ENCODE data around the gene KRT85.
"Not testable (repeated sequence)": the region's sequence is repeated elsewhere in the genome, so short reads cannot be mapped to it uniquely, and the experiment has no call there.

KRT85 gene
- total RNA-seq: 0 reads per million in 9 experiments

DNA sequence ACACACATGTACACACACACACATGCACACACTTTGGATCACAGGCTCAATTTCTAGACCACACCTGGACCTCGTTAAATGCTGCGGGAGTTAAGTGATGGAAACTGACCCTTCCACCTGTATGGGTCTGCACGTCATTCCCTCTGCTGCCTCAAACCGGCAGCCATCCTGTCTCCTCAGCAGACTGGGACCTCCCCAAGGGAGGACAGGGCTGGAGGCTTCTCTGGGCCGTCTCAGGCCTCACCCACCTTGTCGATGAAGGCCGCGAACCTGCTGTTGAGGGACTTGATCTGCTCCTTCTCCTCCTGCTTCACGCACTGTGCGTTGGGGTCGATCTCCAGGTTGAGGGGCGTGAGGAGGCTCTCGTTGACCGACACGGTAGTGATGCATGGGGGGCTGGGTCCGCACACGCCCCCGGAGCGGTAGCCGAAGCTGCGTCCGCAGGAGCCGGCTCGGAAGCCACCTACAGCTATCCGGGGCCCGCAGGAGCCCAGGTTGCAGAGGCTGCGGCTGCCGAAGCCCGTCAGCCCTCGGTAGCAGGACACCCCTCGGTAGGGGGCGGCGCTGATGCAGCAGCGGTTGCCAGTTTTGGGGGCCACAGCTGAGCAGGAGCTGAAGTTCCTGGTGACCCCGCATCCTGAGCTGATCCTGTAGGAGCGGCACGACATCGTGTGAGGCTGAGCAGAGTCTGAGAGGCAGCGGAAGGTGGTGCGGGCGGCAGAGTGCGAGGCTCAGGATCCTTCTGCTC, at the start of gene KRT85:
Gene KRT85 (minus strand): TSS at position 744 of the 748 bp plus-strand sequence. CDS start 76 bp downstream, at position 668.
- Mint-ChIP-seq H3K9me3 (no peaks in the 10 kb centered on the region), H3K36me3 (ENCODE audit: insufficient read depth) (peaks cover 3% of the 10 kb centered on the region), H3K4me3 (no peak within 1 kb of the TSS), H3K27ac (no peak within 1 kb of the TSS), H3K4me1 (ENCODE audit: low read depth in 2 of 2) (peaks cover 3 to 11% of the 10 kb centered on the region in 2 donors), H3K27me3 (peaks cover 33 to 83% of the 10 kb centered on the region in 2 donors)
- no peak for DNase-seq
- no peak for ATAC-seq (replicated peaks)

DNA sequence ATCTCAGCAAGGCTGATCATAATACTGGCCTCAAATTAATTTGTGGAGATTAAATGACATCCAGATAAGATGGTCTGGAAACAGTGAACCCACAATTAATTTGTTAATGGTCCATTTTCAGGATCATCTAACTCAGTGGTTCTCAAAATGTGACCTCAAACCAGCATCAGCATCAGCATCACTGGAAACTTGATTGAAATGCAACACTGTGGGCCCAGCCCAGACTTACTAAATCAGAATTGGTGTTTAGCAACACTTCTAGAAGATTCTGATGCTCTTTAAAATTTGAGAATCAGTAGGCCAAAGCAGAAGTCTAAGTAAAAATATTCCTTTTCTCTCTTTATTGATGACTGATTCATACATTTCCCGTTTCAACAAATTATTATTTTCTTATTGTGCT, 49.5 kb upstream of the KRT85 start:
- ATAC-seq (replicated peaks): no peak
- Mint-ChIP-seq H3K4me3 (no peak overlapping the region), H3K4me1 (ENCODE audit: low read depth in 2 of 2) (peaks cover 0 to 7% of the 10 kb centered on the region in 2 donors), H3K27me3 (peaks cover 14 to 60% of the 10 kb centered on the region in 2 donors), H3K36me3 (ENCODE audit: insufficient read depth) (peaks cover 6% of the 10 kb centered on the region), H3K9me3 (no peaks in the 10 kb centered on the region), H3K27ac (no peak overlapping the region)
- DNase-seq: no peak

DNA sequence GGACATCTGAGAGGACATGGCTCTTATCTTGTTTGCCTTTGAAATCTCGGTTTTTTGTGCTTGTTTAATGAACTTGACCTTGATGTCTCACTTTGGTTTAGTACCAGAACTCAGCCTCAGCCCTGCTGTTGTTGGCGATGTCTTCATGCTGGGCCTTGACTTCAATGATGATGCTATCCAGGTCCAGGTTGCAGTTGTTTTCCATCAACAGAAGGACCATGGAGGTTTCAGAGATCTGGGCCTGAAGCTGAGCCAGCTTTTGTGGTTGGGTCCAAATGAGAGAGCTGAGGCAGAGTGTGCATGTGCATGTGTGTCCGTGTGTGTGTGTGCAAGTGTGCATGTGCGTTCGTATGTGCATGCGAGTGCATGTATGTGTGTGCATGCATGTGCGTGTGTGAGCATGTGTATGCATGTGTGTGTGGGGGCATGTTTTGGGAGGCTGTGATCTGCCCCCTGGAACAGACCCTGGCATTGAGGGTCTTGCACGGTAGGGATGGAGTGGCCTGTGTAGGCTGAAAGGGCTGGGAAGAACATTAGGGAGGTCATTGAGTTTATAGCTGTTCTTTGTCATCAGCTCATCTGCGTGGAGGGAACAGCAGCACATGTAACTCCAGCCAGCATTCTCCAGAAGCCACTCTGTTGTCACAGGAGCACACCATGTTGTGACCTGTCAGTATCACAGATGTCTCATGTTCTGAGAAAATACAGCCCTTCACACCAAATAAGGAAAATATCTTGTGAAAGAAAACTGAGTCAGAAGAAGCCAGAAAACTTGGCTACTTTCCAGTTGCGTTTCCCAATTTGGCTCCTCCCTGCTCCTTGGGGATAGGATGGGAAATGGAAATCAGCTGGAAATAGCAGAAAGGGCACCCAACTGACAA, 48.8 kb upstream of the KRT85 start:
- no peak for ATAC-seq (replicated peaks)
- no peaks in the 10 kb centered on the region for H3K9me3 Mint-ChIP-seq
- H3K4me3 Mint-ChIP-seq: no peak overlapping the region
- DNase-seq: no peak
- H3K27ac Mint-ChIP-seq: no peak overlapping the region
- peaks cover 4% of the 10 kb centered on the region for H3K36me3 Mint-ChIP-seq (ENCODE audit: insufficient read depth)
- peaks cover 0 to 7% of the 10 kb centered on the region in 2 donors for H3K4me1 Mint-ChIP-seq (ENCODE audit: low read depth in 2 of 2)
- peaks cover 10 to 60% of the 10 kb centered on the region in 2 donors for H3K27me3 Mint-ChIP-seq

DNA sequence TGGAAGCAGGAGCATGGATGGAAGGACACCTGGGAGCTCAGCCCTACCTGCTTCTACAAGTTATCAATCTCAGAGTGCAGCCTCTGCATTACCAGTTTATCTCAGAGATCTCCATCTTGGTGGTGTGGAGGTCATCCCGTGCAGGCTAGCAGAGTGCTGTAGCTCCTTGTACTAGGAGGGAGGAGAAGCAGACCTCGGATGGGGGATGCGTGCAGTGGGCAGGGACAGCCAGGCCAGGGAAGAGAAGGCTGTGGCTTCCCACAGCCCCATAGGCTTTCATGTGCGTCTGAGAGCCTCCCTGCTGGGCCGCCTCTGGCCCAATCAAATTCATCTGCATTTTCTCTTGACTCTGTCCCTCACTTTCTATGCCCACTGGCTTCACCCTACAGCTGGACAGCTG, 47.7 kb upstream of the KRT85 start:
- Mint-ChIP-seq H3K27ac (no peak overlapping the region), H3K27me3 (peaks cover 10 to 62% of the 10 kb centered on the region in 2 donors), H3K9me3 (no peaks in the 10 kb centered on the region), H3K4me1 (ENCODE audit: low read depth in 2 of 2) (peaks cover 0 to 5% of the 10 kb centered on the region in 2 donors), H3K4me3 (no peak overlapping the region), H3K36me3 (ENCODE audit: insufficient read depth) (peaks cover 4% of the 10 kb centered on the region)
- ATAC-seq (replicated peaks) (no peak), DNase-seq (no peak)

DNA sequence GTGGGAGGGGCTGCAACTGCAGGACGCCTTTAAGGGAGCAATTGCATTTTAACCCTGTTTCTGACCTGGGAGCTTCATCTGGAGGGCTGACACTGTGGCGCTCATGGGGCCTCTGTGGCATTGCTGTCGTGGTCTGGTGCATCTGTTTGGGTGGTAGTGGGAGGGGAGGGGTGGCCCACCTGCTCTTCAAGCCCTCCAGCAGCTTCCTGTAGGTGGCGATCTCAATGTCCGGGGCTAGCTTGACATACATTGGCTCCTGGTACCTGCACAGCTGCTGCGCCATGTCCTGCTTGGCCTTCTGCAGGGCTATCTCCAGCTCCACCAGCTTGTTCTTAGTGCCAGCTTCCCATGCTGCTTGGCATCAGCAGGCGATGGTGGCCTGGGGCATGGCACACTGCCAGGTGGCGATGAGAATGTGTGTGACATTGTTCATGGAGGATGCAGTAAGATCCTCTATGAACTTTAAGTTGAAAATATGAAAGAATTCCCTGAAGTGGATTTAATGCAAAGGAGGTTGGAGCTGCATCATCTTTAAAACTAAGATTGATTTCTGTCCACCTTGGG, 46.6 kb upstream of the KRT85 start:
- DNase-seq: no peak
- ATAC-seq (replicated peaks): no peak
- Mint-ChIP-seq H3K4me3 (no peak overlapping the region), H3K27me3 (peaks cover 10 to 57% of the 10 kb centered on the region in 2 donors), H3K36me3 (ENCODE audit: insufficient read depth) (peaks cover 4% of the 10 kb centered on the region), H3K27ac (no peak overlapping the region), H3K9me3 (no peaks in the 10 kb centered on the region), H3K4me1 (ENCODE audit: low read depth in 2 of 2) (no peaks in the 10 kb centered on the region)

DNA sequence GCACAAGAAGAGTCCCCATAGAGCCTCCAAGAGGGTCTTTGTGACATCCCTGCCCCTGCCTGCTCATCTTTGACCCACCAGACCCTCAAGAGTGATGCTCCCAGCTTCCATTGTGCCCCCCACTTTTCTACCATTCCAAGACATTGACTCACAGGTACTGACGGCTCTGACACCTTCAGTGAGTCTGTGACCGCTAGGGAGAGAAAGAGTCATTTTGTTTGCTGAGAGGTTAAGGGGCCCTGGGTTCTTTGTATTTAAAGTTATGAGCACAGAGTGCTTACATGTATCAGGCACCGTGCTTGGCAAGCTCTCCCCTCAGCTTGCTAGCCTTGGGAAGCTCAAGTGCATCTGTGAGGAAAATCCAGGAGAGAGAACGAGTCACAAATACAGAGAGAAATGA, 45.9 kb upstream of the KRT85 start:
- peaks cover 4% of the 10 kb centered on the region for H3K36me3 Mint-ChIP-seq (ENCODE audit: insufficient read depth)
- H3K4me1 Mint-ChIP-seq (ENCODE audit: low read depth in 2 of 2): no peaks in the 10 kb centered on the region
- no peak overlapping the region for H3K4me3 Mint-ChIP-seq
- no peak for ATAC-seq (replicated peaks)
- H3K9me3 Mint-ChIP-seq: no peaks in the 10 kb centered on the region
- peaks cover 10 to 61% of the 10 kb centered on the region in 2 donors for H3K27me3 Mint-ChIP-seq
- no peak overlapping the region for H3K27ac Mint-ChIP-seq
- DNase-seq: no peak

DNA sequence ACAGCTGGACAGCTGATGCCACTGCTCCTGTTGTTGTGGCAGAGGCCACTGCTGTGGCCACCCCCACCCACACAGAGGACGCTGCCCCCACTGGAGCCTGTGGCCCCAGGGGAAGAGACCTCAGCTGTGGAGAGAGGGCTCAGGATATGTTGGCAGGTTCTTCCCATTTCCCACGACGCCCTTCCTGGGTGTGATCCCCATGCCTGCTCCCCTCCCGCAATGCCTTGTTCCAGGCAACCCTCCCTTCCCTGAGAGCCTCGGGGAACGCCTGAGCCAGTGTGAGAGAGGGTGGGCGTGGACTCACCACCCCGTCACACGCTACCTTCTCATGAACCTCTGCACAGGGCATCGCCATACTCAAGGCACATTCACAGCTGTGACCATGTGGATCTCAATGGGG, 44.5 kb upstream of the KRT85 start:
- ATAC-seq (replicated peaks) (no peak), DNase-seq (no peak)
- Mint-ChIP-seq H3K4me1 (ENCODE audit: low read depth in 2 of 2) (peaks cover 0 to 3% of the 10 kb centered on the region in 2 donors), H3K9me3 (no peaks in the 10 kb centered on the region), H3K27me3 (peaks cover 17 to 72% of the 10 kb centered on the region in 2 donors), H3K36me3 (ENCODE audit: insufficient read depth) (peaks cover 4% of the 10 kb centered on the region), H3K4me3 (no peak overlapping the region), H3K27ac (no peak overlapping the region)

DNA sequence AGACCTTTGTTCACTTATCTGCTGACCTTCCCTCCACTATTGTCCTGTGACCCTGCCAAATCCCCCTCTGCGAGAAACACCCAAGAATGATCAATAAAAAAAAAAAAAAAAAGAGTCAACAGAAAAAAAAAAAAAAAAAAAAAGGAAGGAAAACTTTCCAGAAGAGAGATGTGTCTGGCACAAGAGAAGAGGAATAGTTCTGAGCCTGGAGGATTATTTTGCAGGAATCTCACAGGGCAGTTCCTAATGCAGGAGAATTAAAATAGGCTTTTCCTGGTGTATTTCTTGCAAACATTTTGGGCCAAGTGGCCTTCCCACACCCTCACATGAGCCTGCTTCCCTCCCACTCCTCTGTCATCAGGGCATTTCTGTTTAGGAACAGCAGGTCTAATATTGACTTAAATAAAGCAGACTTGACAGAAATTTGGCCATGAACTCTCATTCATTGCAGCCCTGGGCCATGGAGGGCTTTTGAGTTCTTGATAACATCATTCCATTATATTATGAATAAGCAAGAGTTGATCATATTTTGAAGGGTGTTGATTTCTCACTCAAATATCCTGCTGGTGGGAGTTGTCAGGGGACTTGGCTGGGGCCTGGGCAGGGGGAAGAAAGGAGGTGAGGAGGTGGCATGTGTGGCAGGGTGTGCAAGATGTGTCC, 43.4 kb upstream of the KRT85 start:
- H3K27ac Mint-ChIP-seq: peak overlapping the region in 1 of 2 donors; percentile 74

DNA sequence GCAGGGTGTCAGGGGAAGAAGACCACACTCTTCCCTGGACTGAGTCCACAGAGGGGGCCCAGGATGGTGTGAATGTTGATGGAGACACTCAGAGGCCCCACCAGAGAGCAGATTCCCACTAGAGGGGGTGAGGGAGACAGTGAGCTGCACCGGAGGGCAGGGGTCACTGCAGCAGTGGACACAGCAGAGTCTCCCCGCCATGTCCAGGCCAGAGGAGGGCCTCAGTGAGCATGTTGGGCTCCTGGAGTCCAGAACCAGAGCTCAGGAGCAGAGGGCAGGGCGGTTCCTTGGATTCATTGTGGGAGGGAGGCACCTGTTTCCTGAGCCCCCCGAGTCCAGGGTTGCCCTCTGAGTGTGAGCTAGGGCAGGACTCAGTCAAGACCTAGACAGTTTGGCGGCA, 40.6 kb upstream of the KRT85 start:
- no peak overlapping the region for H3K4me3 Mint-ChIP-seq
- H3K27me3 Mint-ChIP-seq: peaks cover 11 to 58% of the 10 kb centered on the region in 2 donors
- ATAC-seq (replicated peaks): no peak
- no peaks in the 10 kb centered on the region for H3K36me3 Mint-ChIP-seq (ENCODE audit: insufficient read depth)
- no peaks in the 10 kb centered on the region for H3K9me3 Mint-ChIP-seq
- DNase-seq: no peak
- peaks cover 0 to 3% of the 10 kb centered on the region in 2 donors for H3K4me1 Mint-ChIP-seq (ENCODE audit: low read depth in 2 of 2)
- no peak overlapping the region for H3K27ac Mint-ChIP-seq

More for the DNA sequence above, 43.4 kb upstream of the KRT85 start:
- H3K36me3 Mint-ChIP-seq (ENCODE audit: insufficient read depth); H3K4me1 Mint-ChIP-seq (ENCODE audit: low read depth in 2 of 2); H3K9me3 Mint-ChIP-seq; DNase-seq; ATAC-seq (replicated peaks); H3K4me3 Mint-ChIP-seq: not testable (repeated sequence)
- peaks cover 15 to 72% of the 10 kb centered on the region in 2 donors for H3K27me3 Mint-ChIP-seq

DNA sequence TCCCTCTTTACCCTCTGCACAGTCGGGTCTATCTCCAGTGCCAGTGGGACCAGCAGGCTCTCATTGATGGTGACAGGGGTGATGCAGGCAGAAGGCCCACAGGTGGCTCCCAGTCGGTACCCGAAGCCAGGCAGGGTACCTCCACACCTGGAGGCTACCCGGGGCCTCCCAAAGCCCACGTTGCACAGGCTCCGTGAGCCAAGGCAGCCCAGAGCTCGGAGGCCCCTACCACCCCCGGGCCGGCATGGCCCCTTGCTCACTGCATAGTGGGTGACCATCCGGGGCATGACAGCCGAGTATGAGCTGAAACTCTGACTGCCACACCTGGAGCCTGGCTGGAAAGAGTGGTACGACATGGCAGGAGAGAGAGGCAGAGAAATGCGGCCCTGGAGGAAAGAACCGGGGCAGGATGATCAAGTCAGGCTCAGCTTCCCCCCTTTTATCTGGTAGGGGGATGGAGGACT, 38.7 kb upstream of the KRT85 start, which contains the start of gene KRT82:
Gene KRT82 (minus strand): TSS at position 414 of the 464 bp plus-strand sequence. CDS start 58 bp downstream, at position 356.
- DNase-seq: no peak
- Mint-ChIP-seq H3K9me3 (no peaks in the 10 kb centered on the region), H3K27me3 (peaks cover 17 to 53% of the 10 kb centered on the region in 2 donors), H3K36me3 (ENCODE audit: insufficient read depth) (no peaks in the 10 kb centered on the region), H3K4me1 (ENCODE audit: low read depth in 2 of 2) (peaks cover 0 to 3% of the 10 kb centered on the region in 2 donors), H3K27ac (no peak within 1 kb of the TSS), H3K4me3 (no peak within 1 kb of the TSS)
- no peak for ATAC-seq (replicated peaks)

DNA sequence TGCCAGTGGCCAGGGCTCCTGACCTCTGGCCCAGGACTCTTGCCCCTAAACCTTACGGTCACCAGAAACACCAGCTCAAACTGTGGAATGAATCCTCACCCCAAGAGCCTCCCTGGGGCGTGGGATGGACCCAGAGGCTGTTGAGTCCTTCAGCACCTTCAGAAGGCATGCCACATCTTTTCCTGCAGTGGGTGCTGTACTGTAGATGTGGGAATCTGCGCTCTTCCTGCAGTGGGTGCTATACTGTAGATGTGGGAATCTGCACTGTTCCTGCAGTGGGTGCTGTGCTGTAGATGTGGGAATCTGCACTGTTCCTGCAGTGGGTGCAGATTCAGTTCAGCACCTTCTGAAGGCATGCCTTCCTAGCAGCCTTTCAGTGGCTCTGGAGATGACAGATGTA, 37.7 kb upstream of the KRT85 start:
- Mint-ChIP-seq H3K27me3 (peaks cover 17 to 60% of the 10 kb centered on the region in 2 donors), H3K4me3 (no peak overlapping the region), H3K4me1 (ENCODE audit: low read depth in 2 of 2) (peaks cover 0 to 3% of the 10 kb centered on the region in 2 donors), H3K27ac (no peak overlapping the region), H3K36me3 (ENCODE audit: insufficient read depth) (no peaks in the 10 kb centered on the region), H3K9me3 (no peaks in the 10 kb centered on the region)
- DNase-seq (no peak), ATAC-seq (replicated peaks) (no peak)

DNA sequence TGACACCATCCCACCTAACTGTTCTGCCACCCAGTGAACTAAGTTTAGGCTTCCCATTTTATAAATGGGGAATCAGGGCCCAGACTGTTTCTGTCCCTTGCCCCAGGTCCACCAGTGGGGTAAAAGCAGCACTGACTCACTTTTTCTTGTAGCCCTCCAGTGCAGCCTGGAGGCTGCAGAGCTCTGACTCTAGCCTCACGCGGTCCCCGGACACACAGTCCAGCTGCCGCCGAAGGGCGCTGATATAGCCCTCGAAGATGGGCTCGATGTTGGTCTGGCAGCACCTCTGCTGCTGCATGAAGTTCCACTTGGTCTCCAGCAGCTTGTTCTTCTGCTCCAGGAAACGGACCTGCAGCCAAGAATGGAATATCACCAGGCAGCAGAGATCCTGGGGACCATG, 36.3 kb upstream of the KRT85 start:
- DNase-seq (no peak), ATAC-seq (replicated peaks) (no peak)
- Mint-ChIP-seq H3K36me3 (ENCODE audit: insufficient read depth) (no peaks in the 10 kb centered on the region), H3K4me1 (ENCODE audit: low read depth in 2 of 2) (peaks cover 0 to 3% of the 10 kb centered on the region in 2 donors), H3K9me3 (no peaks in the 10 kb centered on the region), H3K27ac (no peak overlapping the region), H3K4me3 (no peak overlapping the region), H3K27me3 (peaks cover 23 to 73% of the 10 kb centered on the region in 2 donors)

All from effector memory CD8-positive, alpha-beta T cell (primary cell).